ENCODE measurements around the gene LIG3.
"Not testable (repeated sequence)": the region's sequence is repeated elsewhere in the genome, so short reads cannot be mapped to it uniquely, and the experiment has no call there.

LIG3 gene

GRCh38 chr17:34980353-34980680 is at the start of gene LIG3:
TSS of gene LIG3 (plus strand) at chr17:34980512. CDS start at chr17:34983006, 2,494 bp downstream.
- peak; percentile 89 for DNase-seq

DNA sequence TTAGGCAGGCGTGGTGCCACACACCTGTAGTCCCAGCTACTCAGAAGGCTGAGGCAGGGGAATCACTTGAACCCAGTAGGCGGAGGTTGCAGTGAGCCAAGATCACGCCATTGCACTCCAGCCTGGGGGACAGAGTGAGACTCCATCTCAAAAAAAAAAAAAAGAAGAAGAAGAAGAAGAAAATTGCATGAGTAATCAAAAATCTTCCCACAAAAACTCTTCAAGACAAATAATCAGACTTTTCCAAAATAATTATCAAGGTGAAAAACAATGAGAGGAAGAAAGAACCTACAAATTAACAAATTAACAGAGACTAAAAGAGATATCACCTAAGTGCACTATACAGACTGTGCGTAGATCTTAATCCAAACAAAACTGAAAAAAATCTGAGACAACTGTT is 29.5 kb upstream of the LIG3 start:
- not testable (repeated sequence) for DNase-seq

DNA sequence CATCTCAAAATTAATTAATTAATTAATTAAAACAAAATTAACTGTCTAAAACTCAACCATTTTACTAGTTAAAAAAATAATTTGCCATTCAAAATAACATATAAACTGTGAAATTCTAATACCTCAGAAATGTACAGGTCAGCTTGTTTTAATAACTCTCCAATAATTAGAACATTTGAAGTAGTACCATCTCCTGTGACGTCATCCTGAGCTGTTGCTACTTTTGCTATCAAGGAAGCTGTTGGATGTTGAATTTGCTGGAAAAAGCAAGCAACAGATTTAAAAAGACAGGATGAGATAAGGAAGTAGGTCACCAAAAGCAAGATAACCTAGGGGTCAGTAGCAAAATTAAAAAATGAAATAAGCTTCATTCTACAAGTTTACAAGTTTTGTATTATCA is 21.9 kb upstream of the LIG3 start:
- no peak for DNase-seq

DNA sequence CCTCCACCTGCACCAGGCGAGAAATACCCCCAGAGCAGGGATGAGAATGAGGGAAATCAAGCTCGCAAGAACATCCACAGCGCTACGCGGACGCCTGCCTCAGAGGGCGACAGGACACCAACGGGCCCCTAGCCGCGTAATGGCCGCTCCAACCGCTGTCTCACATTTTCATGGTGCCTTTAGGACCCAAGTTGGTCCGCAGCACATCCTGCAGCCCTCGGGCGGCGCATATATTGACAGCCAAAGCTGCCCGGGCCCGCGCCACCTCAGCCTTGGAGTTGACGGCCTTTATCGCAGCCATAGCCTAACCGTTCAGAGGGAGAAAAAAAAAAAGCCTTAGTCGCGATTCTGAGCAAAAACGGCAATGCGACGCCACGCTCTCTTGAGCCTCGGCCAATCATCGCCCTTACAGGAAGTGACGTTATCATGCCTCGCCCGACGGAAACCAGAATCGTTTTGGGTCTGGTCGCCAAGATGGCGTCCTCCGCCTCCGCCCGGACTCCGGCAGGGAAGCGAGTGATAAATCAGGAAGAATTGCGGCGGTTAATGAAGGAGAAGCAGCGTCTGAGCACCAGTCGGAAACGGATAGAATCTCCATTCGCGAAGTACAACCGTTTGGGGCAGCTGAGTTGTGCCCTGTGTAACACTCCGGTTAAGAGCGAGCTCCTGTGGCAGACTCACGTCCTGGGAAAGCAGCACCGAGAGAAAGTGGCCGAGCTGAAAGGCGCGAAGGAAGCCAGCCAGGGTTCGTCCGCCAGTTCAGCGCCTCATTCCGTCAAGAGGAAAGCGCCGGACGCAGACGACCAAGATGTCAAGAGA is 19.0 kb upstream of the LIG3 start, which contains the start of the genes CCT6B and ZNF830:
Gene CCT6B, minus strand, starts transcription at position 368 of the 819 bp plus-strand sequence. Its CDS starts 67 bp downstream, at position 301.
Gene ZNF830, plus strand, starts transcription at position 448 of the 819 bp plus-strand sequence. Its CDS starts 27 bp downstream, at position 475.
- DNase-seq, result peak; percentile 90

DNA sequence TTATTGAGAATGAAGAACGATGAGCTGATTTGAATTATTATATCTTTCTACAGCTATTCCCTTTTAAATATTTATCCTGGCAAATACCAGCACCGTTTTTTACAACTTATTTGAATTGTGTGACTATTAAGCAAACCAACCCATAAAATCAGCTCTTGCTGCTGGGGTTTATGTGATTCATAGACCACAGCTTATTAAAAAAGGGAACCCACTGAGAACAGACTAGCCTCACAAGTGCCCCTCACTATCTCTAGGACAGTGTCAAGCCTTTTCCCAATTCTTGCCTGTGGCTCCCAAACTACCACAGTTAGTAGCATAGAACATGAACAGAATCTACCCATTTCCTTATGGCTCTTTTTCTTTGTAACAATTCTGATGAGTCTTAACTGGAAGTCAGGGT is 6.1 kb upstream of the LIG3 start:
- no peak for DNase-seq

GRCh38 chr17:34974794-34975785 is 5.2 kb upstream of the LIG3 start:
- no peak for DNase-seq

GRCh38 chr17:34979153-34979552 is 1.2 kb upstream of the LIG3 start:
- DNase-seq, result no peak

GRCh38 chr17:34979650-34980352 is 511 bp upstream of the LIG3 start:
- peak; percentile 10 for DNase-seq

DNA sequence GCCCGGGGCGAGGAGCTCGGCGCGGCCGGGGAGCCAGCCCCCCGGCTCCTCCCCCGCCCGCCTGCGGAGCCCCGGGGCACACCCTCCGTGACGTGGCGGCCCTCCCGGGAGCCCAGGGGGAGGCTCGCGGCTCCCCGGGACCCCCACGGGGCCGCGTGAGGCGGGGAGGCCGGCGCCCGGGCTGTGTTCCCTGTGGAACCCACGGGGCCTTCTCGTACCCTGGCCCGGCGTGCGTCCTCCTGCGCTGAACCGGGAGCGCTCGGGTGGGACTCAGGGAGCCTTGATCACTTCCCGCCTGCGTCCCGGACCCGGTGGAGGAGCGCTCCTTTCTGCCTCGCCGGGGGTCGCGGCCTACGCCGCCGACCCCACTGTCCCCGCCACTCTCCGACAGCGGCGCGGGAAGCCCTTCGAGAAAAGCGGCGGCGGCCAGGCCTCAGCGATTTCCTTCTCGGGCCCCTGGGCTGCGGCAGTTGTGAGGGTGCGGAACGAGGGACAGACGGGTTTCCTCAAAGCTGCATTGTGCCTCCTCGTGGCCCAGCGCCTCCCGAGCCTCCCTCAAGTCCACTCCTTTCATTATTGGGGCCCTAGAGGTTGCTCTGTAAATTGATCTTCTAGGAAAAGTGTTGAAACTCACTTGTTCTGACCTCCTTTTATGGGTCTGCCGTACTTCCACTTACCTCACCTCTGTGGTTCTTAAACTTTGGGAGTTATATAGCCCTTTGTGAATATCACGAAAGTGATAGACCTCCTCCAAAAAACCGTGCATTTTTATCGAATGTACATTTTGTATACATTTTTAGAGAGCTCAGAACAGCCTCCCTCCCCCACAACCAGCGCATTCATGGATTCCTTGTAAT is 597 bp downstream of the LIG3 start:
- DNase-seq, result peak; percentile 71

DNA sequence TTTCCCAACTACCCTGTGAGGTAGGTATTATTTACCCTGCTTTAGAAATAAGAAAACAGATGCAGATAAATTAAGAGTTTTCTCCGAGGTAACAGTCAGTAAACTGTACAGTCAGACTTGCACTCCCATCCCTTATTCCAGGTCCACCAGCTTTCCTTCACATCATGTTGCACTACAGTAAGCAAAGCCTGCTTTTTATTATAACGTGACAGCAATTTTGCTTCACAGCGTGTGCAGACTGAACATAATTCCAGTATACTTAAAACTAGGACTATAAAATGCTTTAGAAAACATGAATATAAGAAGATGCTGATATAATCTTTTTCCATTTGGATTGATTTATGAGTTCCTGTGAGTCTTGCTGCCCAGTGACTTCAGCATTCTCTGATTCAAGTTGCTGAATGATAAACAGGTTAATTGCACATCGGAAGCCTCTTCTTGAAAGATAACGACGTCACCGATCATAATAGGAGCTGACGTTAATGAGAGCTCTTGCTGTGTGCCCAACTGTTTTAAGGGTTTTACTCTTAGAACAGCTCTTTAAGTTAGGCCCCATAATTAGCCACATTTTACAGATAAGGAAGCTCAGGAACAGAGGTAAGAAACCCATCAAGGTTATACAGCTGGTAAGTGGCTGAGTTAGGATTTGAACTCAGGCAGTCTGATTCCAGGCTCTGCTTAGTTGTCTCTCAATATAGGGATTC is 1.4 kb downstream of the LIG3 start:
- DNase-seq, result peak; percentile 16

- no peak for DNase-seq
Observed at GRCh38 chr17:34987232-34987631, 6.9 kb downstream of the LIG3 start.

DNA sequence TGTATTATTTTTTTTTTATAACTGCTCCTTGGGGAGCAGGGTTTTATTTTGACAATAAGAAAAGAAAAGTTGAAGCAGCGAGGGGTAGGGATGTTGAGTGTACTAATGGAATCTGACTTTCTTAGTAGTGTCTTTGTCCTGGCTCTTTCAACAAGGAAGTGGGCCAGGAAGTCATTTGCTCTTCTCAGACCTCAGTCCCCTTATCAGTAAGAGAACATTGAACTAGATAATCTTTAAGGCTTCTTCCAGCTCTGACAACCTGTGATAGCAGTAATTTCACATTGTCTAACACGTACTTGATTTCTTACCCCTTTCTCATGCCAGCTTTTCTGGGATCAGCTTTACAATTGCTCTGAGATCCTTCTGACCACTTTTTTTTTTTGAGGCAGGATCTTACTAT is 8.3 kb downstream of the LIG3 start:
- DNase-seq, result no peak

GRCh38 chr17:34989473-34989872 is 9.2 kb downstream of the LIG3 start:
- no peak for DNase-seq

DNA sequence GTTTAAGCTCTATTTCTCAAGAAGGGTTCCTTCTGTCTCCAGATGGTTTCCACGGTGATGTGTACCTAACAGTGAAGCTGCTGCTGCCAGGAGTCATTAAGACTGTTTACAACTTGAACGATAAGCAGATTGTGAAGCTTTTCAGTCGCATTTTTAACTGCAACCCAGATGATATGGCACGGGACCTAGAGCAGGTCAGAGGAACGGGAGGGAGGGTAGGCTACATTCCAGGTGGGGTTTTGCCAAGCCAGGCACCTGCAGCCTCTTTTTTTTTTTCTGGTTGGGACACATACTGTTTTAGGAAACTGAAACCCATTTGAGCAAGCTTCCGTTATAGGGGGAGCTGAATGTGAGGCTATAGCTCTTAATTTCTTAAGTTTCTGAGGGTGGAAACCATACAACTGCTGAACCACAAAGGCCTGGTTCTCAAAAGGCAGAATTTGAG is 10.6 kb downstream of the LIG3 start:
- DNase-seq, result peak; percentile 4

DNA sequence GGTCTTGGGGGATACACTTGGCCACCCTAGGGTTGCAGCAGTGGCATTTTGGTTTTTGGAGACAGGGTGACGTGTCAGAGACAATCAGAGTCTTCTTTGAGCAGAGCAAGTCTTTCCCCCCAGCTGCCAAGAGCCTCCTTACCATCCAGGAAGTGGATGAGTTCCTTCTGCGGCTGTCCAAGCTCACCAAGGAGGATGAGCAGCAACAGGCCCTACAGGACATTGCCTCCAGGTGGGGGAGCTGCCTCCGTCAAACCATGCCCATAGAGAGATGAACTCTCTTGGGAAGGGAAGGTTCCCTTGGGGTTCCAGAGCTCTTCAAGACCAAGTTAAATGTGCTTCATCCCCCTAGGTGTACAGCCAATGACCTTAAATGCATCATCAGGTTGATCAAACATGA is 11.3 kb downstream of the LIG3 start:
- DNase-seq, result no peak

- no peak for DNase-seq
Observed at GRCh38 chr17:34993031-34993430, 12.7 kb downstream of the LIG3 start.

GRCh38 chr17:34996422-34997285 is 16.3 kb downstream of the LIG3 start:
- DNase-seq, result no peak

- DNase-seq, result peak; percentile 3
Observed at GRCh38 chr17:34997355-34997862, 17.1 kb downstream of the LIG3 start.

DNA sequence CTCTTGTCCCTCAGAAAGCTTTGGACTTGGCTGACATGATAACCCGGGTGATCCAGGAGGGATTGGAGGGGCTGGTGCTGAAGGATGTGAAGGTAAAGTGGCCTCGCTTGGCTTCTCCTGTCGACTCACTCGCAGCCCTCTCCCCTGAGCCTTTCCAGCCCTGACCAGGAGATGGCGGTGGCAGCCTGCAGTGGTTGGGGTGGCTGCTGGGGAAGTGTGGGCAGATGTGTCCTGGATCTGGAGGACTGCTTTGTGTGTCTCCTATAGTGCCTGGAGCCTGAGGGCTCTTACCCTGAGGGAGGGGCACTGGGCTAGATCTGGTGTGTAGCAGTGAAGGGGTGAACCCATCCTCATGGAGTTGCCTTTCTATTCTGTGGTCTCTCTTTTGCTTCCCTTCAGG is 17.9 kb downstream of the LIG3 start:
- peak; percentile 17 for DNase-seq

DNA sequence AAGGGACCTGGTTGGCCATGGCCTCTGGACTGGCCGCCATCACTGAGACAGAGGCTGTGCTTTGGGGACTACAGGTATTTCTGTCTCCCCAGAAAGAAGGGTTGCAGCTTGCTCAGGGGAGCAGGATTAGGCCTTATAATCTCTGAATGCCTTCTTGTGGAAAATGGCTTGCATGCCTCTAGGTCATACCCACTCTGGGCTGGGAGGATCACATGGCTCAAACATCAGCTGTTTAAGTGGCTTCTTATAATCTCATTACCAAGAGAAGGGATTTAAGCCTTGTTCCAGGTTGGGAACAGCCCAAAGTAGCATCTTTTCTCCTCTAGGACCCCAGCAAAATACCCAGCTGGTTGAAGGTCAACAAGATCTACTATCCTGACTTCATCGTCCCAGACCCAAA is 19.1 kb downstream of the LIG3 start:
- DNase-seq, result no peak
